ENCODE results near the gene AKAP6. TPM values are rescaled to one million over a fixed set of nuclear protein-coding genes. Genes with fewer than 3 reads are reported as not detected.

The AKAP6 gene
- total and polyA plus RNA-seq, 12 donors = 0.71 to 24.7 (median 8.1) TPM

DNA sequence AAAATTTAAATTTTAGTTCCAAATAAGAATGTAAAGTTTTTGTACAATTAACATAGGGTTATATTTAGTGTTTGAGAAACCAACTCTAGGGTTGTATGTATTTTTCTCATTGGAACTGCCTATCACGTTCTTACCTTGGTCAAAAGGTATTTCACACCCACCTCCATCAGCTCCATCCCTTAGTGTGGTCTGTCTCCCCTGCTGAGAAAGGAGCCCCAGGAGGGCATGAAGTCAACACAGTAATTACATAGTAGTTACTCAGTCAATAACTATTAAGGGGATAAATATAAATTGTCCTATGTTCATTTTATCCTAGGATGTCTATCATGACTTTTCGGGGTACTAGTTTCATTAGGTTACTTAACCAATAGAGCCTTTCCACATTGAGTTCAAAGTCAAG is 106.3 kb downstream of the AKAP6 start:
- no peak for DNase-seq
- H3K27me3 ChIP-seq = no peaks in the 10 kb centered on the region
- TF ChIP-seq POLR2A (IDR thresholded peaks at IDR 0.05) (no peak), CTCF (IDR thresholded peaks at IDR 0.05) (no peak)
- no peaks in the 10 kb centered on the region for H3K36me3 ChIP-seq (replicated peaks in 1 of 2)
- H3K4me3 ChIP-seq = no peak overlapping the region
- H3K27ac ChIP-seq = no peak overlapping the region
- no peaks in the 10 kb centered on the region for H3K9me3 ChIP-seq (replicated peaks in 1 of 3)
- intact Hi-C loops (cut with DNase I) = no loop called here
- no peaks in the 10 kb centered on the region for H3K4me1 ChIP-seq (replicated peaks in 1 of 2)
- WGBS, 4 donors = 87 to 94% (median 92%) methylated on average over 2 of the region's 2 CpGs

- H3K4me3 ChIP-seq = no peak overlapping the region
Measured at GRCh38 chr14:32436993-32437392, 107.9 kb downstream of the AKAP6 start.

GRCh38 chr14:32438517-32438916 is 109.4 kb downstream of the AKAP6 start:
- H3K36me3 ChIP-seq (replicated peaks in 1 of 2) = no peaks in the 10 kb centered on the region
- whole genome bisulfite sequencing, 4 donors = 61 to 71% (median 66%) methylated on average over 1 of the region's 1 CpG
- H3K4me3 ChIP-seq = no peak overlapping the region
- H3K27me3 ChIP-seq = no peaks in the 10 kb centered on the region
- intact Hi-C loops (cut with DNase I) = no loop called here
- H3K4me1 ChIP-seq (replicated peaks in 1 of 2) = no peaks in the 10 kb centered on the region
- no peak for DNase-seq
- no peaks in the 10 kb centered on the region for H3K9me3 ChIP-seq (replicated peaks in 1 of 3)
- peak overlapping the region in 1 of 5 donors; percentile 31 for H3K27ac ChIP-seq
- TF ChIP-seq CTCF (IDR thresholded peaks at IDR 0.05) (no peak), POLR2A (IDR thresholded peaks at IDR 0.05) (no peak)

More at GRCh38 chr14:32436993-32437392, 107.9 kb downstream of the AKAP6 start:
- Histone ChIP-seq H3K27ac (no peak overlapping the region), H3K4me1 (replicated peaks in 1 of 2) (no peaks in the 10 kb centered on the region), H3K36me3 (replicated peaks in 1 of 2) (no peaks in the 10 kb centered on the region), H3K27me3 (no peaks in the 10 kb centered on the region), H3K9me3 (replicated peaks in 1 of 3) (no peaks in the 10 kb centered on the region)
- no peak for TF ChIP-seq POLR2A (IDR thresholded peaks at IDR 0.05)
- no peak for TF ChIP-seq CTCF (IDR thresholded peaks at IDR 0.05)
- 78 to 100% (median 87%) methylated on average over 1 of the region's 1 CpG for WGBS, 4 donors
- intact Hi-C loops (cut with DNase I) = no loop called here
- DNase-seq = no peak

DNA sequence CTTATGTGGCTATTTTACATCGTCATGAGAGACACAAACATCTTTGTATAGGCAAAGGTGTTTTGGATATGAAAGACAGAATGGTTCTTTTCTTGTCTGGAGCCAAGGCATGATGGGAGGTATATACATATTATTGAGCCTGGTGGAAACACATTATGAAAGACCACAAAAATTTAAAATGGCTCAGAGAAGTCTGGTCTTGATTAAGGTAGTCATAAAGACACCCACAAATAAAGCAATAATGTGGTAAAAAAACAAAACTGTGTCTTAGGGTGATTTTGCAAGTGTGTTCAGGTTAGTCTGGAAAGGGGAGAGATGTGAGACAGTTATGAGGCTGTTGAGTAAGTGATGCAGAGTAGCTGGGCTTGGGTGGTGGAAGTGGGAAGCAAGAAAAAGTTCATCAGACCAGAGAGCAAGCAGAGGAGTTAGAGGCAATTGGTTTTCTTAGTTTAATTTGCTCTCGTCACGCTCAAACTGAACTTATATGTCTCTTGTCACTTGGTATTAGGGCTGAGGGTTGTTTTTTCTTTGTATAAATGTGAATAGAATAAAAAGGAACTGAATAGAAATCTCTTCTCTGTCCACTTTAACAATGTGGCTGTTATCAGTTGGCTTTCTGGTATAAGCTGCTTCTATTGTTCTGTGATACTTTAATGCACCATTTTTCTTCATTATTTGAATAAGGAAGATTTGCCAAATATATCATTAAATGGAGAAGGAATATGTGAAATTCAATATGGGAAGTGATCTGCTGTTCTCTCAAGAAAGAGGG is 115.0 kb downstream of the AKAP6 start:
- DNase-seq = no peak
- Histone ChIP-seq H3K27ac (no peak overlapping the region), H3K36me3 (replicated peaks in 1 of 2) (no peaks in the 10 kb centered on the region), H3K4me1 (replicated peaks in 1 of 2) (peaks cover 4 to 11% of the 10 kb centered on the region in 2 donors), H3K27me3 (no peaks in the 10 kb centered on the region), H3K4me3 (no peak overlapping the region), H3K9me3 (replicated peaks in 1 of 3) (no peaks in the 10 kb centered on the region)
- intact Hi-C loops (cut with DNase I) = no loop called here
- TF ChIP-seq CTCF (IDR thresholded peaks at IDR 0.05) = no peak
- no peak for TF ChIP-seq POLR2A (IDR thresholded peaks at IDR 0.05)
- WGBS, 4 donors = 93 to 97% (median 95%) methylated on average over 3 of the region's 3 CpGs

Data from adrenal gland (tissue), 12 donors.